Naive thymus-derived CD8-positive, alpha-beta T cell (primary cell): ENCODE data around the gene CTBP1. TPM values are rescaled to one million over a fixed set of nuclear protein-coding genes. Genes with fewer than 3 reads are reported as not detected.

Experiments used
- ATAC-seq, 2 donors: fragments of 150-1000 bp; cut with Tn5 transposase in 1 of 2; sonication (Bioruptor Pico), chemical (Tn5 transposase) in 1 of 2; 1 replicate in 1 of 2; 2 replicates in 1 of 2; pipeline ENCODE4 v1.10.0; 2021; ENCODE audit warnings: mild to moderate bottlenecking in 2 of 2, moderate library complexity in 2 of 2
- POLR2A ChIA-PET: fragments of 350-600 bp; sonication (Branson Sonifier 250); formaldehyde crosslinking; loops from one replicate; lab custom pipeline; 2021; ENCODE audit warnings: antibody characterized with exemption; lab: Charles Lee
- DNase-seq, 10 donors: peaks; one replicate each; pipeline versions ENCODE4 v3.0.0 to v3.0.0-alpha.2; 2020 to 2022
- H3K27ac Mint-ChIP-seq, 10 donors: one replicate each; pipeline ENCODE4 v1.8.0; 2020 to 2022; ENCODE audit warnings: mild to moderate bottlenecking in 10 of 10, mixed read lengths in 10 of 10, moderate library complexity in 4 of 10, inconsistent platforms in 1 of 10
- H3K27me3 Mint-ChIP-seq, 5 donors: one replicate each; pipeline ENCODE4 v1.8.0; 2021 to 2022; ENCODE audit warnings: mixed read lengths in 5 of 5
- H3K36me3 Mint-ChIP-seq, 3 donors: one replicate each; pipeline ENCODE4 v1.8.0; 2020 to 2022; ENCODE audit warnings: mixed read lengths in 3 of 3, mild to moderate bottlenecking in 2 of 3, inconsistent platforms in 1 of 3
- H3K4me1 Mint-ChIP-seq, 4 donors: one replicate each; pipeline ENCODE4 v1.8.0; 2021 to 2022; ENCODE audit warnings: mixed read lengths in 4 of 4
- H3K4me3 Mint-ChIP-seq, 10 donors: one replicate each; pipeline ENCODE4 v1.8.0; 2020 to 2022; ENCODE audit warnings: mild to moderate bottlenecking in 10 of 10, mixed read lengths in 10 of 10, moderate library complexity in 6 of 10, inconsistent platforms in 1 of 10
- H3K9me3 Mint-ChIP-seq, 9 donors: one replicate each; pipeline ENCODE4 v1.8.0; 2020 to 2022; ENCODE audit warnings: mixed read lengths in 9 of 9, mild to moderate bottlenecking in 3 of 9, inconsistent platforms in 1 of 9, moderate library complexity in 1 of 9
- polyA plus RNA-seq, 3 donors: library from polyadenylated mRNA; unstranded; fragments of 300-500 nt; fragmentation: Illumina TruSeq; gene quantifications; one replicate each; pipeline ENCODE4 v1.2.3, GENCODE V29; 2021
- total RNA-seq, 8 experiments: library from RNA in 2 of 8; stranded (reverse) in 2 of 8; gene quantifications; one replicate each; pipeline ENCODE4 v1.2.3 and lab custom pipeline; 2021 to 2026

Gene CTBP1
- total and polyA plus RNA-seq, 5 experiments from 2014 or later = 51.0 to 193 (median 104) TPM

DNA sequence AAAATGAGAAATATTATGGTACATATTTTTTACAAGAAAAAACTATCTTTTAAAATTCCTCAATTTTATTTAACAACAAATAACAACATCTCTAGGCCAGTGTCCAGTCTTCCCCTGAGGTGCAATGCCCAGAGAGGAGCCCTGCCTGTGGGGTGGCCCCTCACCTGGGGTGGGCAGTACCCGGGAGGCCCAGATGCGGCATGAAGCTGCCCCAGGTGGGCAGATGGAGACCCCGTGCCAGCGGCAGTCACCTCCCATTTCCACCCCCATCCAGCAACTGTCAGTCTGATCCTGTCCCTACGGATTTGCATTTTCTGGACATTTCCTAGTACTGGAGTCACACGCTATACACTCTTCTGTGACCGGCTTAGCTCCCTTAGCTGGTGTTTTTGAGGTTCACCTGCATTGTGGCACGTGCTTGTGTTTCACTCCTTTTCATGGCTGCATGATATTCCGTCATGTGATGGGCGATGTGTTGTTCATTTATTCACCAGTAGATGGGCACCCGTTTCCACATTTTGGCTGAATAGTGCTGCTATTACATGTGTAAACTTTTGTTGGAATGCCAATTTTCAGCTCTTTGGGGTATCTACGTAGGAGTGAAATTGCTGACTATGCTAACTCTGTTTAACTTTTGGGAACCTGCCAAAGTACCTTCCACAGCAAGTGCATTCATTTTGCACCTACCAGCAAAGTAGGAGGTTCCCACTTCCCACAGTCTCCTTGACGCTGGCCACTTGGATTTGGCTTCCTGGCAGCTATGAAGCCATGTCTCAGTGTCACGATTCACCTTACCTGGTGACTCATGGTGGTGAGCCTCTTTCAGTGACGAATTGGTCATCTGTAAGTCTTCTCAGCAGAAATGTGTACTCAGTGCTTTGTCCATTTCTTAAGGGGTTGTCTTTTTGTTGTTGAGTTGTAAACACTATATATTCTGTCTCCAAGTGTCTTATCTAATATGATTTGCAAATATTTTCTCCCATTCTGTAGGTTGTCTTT is 29.0 kb upstream of the CTBP1 start:
- Mint-ChIP-seq H3K27ac (no peak overlapping the region), H3K27me3 (peaks cover 0 to 2% (median 0%) of the 10 kb centered on the region in 5 donors), H3K36me3 (peaks cover 0 to 5% (median 3%) of the 10 kb centered on the region in 3 donors), H3K4me3 (no peak overlapping the region), H3K4me1 (peaks cover 0 to 2% (median 0%) of the 10 kb centered on the region in 4 donors), H3K9me3 (no peaks in the 10 kb centered on the region)
- ATAC-seq (no peak), DNase-seq (peak in 1 of 10 donors; percentile 14)
- POLR2A ChIA-PET = interaction anchor here (0.9 to 1.0 kb wide), 2 partner anchors 12 to 69 kb away, joined by 3 to 4 read pairs; partner anchors contain the start of genes MAEA and UVSSA

DNA sequence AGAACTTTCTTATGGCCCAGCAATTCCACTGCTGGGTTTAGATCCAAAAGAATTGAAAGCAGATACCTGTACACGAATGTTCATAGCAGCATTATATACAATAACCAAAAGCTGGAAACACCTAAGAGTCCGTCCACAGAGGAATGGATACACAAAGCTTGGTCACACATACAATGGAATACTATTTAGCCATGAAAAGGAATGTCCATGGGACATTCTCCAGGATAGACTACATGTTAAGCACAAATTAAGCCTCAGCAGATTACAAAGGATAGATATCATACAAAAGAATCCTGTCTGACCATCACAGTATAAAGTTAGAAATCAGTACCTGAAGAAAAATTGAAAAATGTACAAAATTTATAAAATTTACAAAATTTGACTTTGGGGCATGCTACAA is 28.1 kb upstream of the CTBP1 start:
- no peak overlapping the region for H3K4me3 Mint-ChIP-seq

DNA sequence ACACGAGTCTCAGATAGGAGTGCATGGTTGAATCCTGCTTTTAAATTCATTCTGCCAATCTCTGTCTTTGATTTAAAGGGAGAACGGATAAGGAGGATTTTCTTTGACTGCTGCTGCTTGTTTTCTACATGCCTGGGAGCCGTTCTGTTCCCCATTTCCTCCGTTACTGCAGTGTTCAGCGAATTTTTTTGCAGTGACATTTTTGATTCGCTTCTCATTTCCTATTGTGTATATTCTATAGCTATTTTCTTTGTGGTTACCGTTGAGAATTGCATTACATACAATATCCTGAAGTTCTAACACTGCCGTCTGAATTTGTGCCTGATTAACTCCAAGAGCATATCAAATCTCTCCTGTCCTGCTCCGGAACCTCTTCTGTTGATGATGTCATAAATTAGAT is 25.9 kb upstream of the CTBP1 start:
- ATAC-seq = no peak
- Mint-ChIP-seq H3K4me1 (no peaks in the 10 kb centered on the region), H3K4me3 (no peak overlapping the region), H3K36me3 (peaks cover 0 to 5% (median 3%) of the 10 kb centered on the region in 3 donors), H3K27ac (no peak overlapping the region), H3K9me3 (peaks cover 0 to 3% (median 0%) of the 10 kb centered on the region in 9 donors), H3K27me3 (no peaks in the 10 kb centered on the region)
- no peak for DNase-seq
- POLR2A ChIA-PET = no interaction called here

More for the DNA sequence above, 28.1 kb upstream of the CTBP1 start:
- POLR2A ChIA-PET = interaction anchor here (1.0 kb wide), 1 partner anchor 13 kb away, joined by 4 read pairs; the partner anchor contains the start of gene MAEA
- ATAC-seq (no peak), DNase-seq (no peak)
- peaks cover 0 to 2% (median 0%) of the 10 kb centered on the region in 5 donors for H3K27me3 Mint-ChIP-seq
- no peaks in the 10 kb centered on the region for H3K4me1 Mint-ChIP-seq
- no peak overlapping the region for H3K27ac Mint-ChIP-seq
- H3K36me3 Mint-ChIP-seq = peaks cover 0 to 5% (median 3%) of the 10 kb centered on the region in 3 donors
- H3K9me3 Mint-ChIP-seq = no peaks in the 10 kb centered on the region

DNA sequence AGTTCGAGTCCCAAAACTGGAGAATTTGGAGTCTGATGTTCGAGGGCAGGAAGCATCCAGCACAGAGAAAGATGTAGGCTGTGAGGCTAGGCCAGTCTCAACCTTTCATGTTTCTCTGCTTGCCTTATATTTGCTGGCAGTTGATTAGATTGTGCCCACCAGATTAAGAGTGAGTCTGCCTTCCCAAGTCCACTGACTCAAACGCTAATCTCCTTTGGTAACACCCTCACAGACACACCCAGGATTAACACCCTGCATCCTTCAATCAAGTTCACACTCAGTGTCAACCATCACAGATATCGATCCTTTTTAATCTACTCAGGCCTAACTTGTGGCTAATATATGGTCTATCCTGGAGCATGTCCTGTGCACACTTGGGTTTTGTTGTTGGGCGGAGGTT is 22.8 kb upstream of the CTBP1 start:
- Mint-ChIP-seq H3K4me1 (peaks cover 6 to 20% (median 15%) of the 10 kb centered on the region in 4 donors), H3K9me3 (peaks cover 0 to 7% (median 2%) of the 10 kb centered on the region in 9 donors), H3K27ac (no peak overlapping the region), H3K36me3 (peaks cover 0 to 3% (median 0%) of the 10 kb centered on the region in 3 donors), H3K27me3 (no peaks in the 10 kb centered on the region), H3K4me3 (no peak overlapping the region)
- ATAC-seq (no peak), DNase-seq (no peak)
- POLR2A ChIA-PET = no interaction called here

DNA sequence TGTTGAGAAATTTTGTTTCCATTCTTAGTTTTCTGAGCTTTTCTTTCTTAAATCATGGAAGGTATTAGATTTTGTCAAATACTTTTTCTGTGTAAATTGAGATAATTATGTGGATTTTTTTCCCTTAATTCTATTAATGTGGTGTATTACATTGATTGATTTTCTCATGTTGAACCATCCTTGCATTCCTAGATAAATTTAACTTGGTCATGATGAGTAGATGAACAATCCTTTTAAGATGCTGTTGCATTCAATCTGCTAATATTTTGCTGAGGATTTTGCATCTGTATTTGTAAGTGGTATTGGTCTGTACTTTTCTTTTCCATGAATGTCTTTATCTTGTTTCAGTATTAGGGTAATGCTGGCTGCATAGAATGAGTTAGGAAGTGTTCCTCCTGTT is 20.3 kb upstream of the CTBP1 start:
- Mint-ChIP-seq H3K4me3 (no peak overlapping the region), H3K4me1 (peaks cover 11 to 26% (median 21%) of the 10 kb centered on the region in 4 donors), H3K27ac (peak overlapping the region in 5 of 10 donors; percentile 18 to 60 (median 31)), H3K9me3 (peaks cover 0 to 7% (median 2%) of the 10 kb centered on the region in 9 donors), H3K27me3 (no peaks in the 10 kb centered on the region), H3K36me3 (peaks cover 0 to 6% (median 2%) of the 10 kb centered on the region in 3 donors)
- DNase-seq (no peak), ATAC-seq (no peak)
- POLR2A ChIA-PET = interaction anchor here (1.2 to 5.7 kb wide), 3 partner anchors 20 to 102 kb away, joined by 4 to 60 read pairs (median 10); partner anchors contain the start of genes CTBP1 and MAEA

DNA sequence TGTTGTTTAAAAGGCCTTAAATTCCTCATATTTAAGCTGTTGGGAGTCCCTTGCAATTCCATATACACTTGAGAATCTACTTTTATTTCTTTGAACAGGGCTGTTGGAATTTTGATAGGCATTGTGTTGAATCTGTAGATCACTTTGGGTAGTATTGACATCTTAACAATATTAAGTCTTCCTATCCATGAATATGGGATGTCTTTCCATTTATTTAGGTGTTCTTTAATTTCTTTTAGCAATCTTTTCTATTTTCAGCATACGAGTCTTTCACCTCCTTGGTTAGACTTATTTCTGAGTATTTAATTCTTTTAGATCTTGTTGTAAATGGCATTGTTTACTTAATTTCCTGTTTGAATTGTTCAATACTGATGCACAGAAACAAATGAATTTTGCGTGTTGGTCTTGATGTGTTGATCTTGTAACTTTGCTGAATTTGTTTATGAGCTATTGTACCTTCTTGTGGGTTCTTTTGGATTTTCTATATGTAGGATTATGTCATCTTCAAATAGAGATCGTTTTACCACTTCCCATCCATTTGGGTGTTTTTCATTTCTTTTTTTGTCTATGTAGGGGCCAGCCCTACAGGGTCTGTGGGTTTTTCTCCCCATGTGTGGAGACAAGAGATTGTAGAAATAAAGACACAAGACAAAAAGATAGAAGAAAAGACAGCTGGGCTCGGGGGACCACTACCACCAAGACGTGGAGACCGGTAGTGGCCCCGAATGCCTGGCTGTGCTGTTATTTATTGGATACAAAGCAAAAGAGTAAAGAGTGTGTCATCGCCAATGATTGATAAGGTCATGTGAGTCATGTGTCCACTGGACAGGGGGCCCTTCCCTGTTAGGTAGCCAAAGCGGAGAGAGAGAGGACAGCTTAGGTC is 18.2 kb upstream of the CTBP1 start:
- Mint-ChIP-seq H3K27ac (peak overlapping the region; percentile 83 to 99 (median 97)), H3K4me1 (peaks cover 11 to 26% (median 21%) of the 10 kb centered on the region in 4 donors), H3K9me3 (peaks cover 0 to 7% (median 2%) of the 10 kb centered on the region in 9 donors), H3K27me3 (no peaks in the 10 kb centered on the region), H3K36me3 (peaks cover 0 to 6% (median 2%) of the 10 kb centered on the region in 3 donors), H3K4me3 (peak overlapping the region; percentile 76 to 89 (median 83))
- POLR2A ChIA-PET = interaction anchor here (0.9 to 5.7 kb wide), 7 partner anchors 12 to 338 kb away, joined by 3 to 60 read pairs (median 3); partner anchors contain the start of genes CTBP1, MAEA and UVSSA
- ATAC-seq = peak; percentile 76 to 88
- DNase-seq = peak in 4 of 10 donors; percentile 36 to 76 (median 59)

GRCh38 chr4:1265351-1265750 is 16.4 kb upstream of the CTBP1 start:
- DNase-seq (no peak), ATAC-seq (no peak)
- POLR2A ChIA-PET = interaction anchor here (1.2 to 5.7 kb wide), 2 partner anchors 16 to 97 kb away, joined by 3 to 60 read pairs; partner anchors contain the start of gene CTBP1
- H3K27me3 Mint-ChIP-seq = no peaks in the 10 kb centered on the region
- H3K36me3 Mint-ChIP-seq = peaks cover 0 to 6% (median 2%) of the 10 kb centered on the region in 3 donors
- H3K4me1 Mint-ChIP-seq = peaks cover 22 to 36% (median 31%) of the 10 kb centered on the region in 4 donors
- no peak overlapping the region for H3K27ac Mint-ChIP-seq
- H3K9me3 Mint-ChIP-seq = peaks cover 0 to 4% (median 2%) of the 10 kb centered on the region in 9 donors
- no peak overlapping the region for H3K4me3 Mint-ChIP-seq

- Mint-ChIP-seq H3K9me3 (peaks cover 0 to 4% (median 0%) of the 10 kb centered on the region in 9 donors), H3K36me3 (peaks cover 0 to 6% (median 2%) of the 10 kb centered on the region in 3 donors), H3K4me1 (peaks cover 23 to 40% (median 35%) of the 10 kb centered on the region in 4 donors), H3K4me3 (no peak overlapping the region), H3K27ac (peak overlapping the region in 1 of 10 donors; percentile 35), H3K27me3 (no peaks in the 10 kb centered on the region)
- POLR2A ChIA-PET = interaction anchor here (0.7 to 5.7 kb wide), 3 partner anchors 16 to 97 kb away, joined by 3 to 60 read pairs (median 3); partner anchors contain the start of gene CTBP1
- ATAC-seq = no peak
- no peak for DNase-seq
These were observed 16.0 kb upstream of the CTBP1 start for GRCh38 chr4:1264942-1265341.

- H3K27ac Mint-ChIP-seq = peak overlapping the region in 5 of 10 donors; percentile 15 to 67 (median 44)
- DNase-seq = no peak
These were observed 12.4 kb upstream of the CTBP1 start for GRCh38 chr4:1261107-1261928.

DNA sequence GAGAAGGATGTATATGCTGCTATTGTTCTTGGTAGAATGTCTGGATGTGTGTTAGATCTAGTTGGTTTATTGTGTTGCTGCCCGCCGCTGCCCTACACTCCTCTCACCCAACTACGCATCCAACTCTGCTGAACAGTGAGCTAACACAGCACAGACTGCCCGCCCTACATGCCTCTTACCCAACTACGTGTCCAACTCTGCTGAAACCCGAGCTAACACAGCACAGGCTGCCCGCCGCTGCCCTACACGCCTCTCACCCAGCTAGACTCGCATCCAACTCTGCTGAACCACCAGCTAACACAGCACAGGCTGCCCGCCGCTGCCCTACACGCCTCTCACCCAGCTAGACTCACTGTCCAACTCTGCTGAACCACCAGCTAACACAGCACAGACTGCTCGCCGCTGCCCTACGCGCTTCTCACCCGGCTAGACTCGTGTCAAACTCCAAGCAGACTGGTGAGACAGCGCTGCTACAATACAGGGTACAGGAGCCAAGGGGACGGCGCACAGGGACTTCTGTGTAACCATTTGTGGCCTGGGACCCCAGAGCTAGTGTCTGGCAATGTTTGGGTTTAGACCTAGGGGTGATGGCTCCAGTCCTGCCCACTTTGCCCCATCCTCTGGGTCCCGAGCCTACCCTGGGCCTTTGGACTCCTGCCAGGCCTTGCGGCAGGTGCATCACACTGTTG is 11.6 kb upstream of the CTBP1 start:
- Mint-ChIP-seq H3K9me3 (peaks cover 0 to 5% (median 0%) of the 10 kb centered on the region in 9 donors), H3K4me3 (no peak overlapping the region), H3K4me1 (peaks cover 19 to 40% (median 26%) of the 10 kb centered on the region in 4 donors), H3K27ac (peak overlapping the region in 3 of 10 donors; percentile 49 to 67 (median 60)), H3K27me3 (no peaks in the 10 kb centered on the region), H3K36me3 (peaks cover 0 to 3% (median 2%) of the 10 kb centered on the region in 3 donors)
- no peak for ATAC-seq
- POLR2A ChIA-PET = interaction anchor here (0.7 to 2.1 kb wide), 2 partner anchors 11 to 13 kb away, joined by 3 to 7 read pairs; partner anchors contain the start of gene CTBP1
- no peak for DNase-seq

More at GRCh38 chr4:1261107-1261928, 12.4 kb upstream of the CTBP1 start:
- H3K36me3 Mint-ChIP-seq = peaks cover 0 to 3% (median 2%) of the 10 kb centered on the region in 3 donors
- POLR2A ChIA-PET = interaction anchor here (0.7 to 2.1 kb wide), 2 partner anchors 12 to 13 kb away, joined by 3 to 7 read pairs; partner anchors contain the start of gene CTBP1
- H3K4me3 Mint-ChIP-seq = no peak overlapping the region
- peaks cover 0 to 4% (median 0%) of the 10 kb centered on the region in 9 donors for H3K9me3 Mint-ChIP-seq
- H3K4me1 Mint-ChIP-seq = peaks cover 16 to 35% (median 22%) of the 10 kb centered on the region in 4 donors
- ATAC-seq = no peak
- H3K27me3 Mint-ChIP-seq = no peaks in the 10 kb centered on the region
